ENCODE measurements around the gene CHL1.

GRCh38 chr3:394775-395174, 198.2 kb downstream of the CHL1 start:
- TF ChIP-seq POLR2AphosphoS5 (IDR thresholded peaks at IDR 0.05; ENCODE audit: borderline replicate concordance, low read depth, low read length) (no peak), EZH2 (IDR thresholded peaks at IDR 0.05) (no peak)
